Measurements from ENCODE around the gene NME4.

DNA sequence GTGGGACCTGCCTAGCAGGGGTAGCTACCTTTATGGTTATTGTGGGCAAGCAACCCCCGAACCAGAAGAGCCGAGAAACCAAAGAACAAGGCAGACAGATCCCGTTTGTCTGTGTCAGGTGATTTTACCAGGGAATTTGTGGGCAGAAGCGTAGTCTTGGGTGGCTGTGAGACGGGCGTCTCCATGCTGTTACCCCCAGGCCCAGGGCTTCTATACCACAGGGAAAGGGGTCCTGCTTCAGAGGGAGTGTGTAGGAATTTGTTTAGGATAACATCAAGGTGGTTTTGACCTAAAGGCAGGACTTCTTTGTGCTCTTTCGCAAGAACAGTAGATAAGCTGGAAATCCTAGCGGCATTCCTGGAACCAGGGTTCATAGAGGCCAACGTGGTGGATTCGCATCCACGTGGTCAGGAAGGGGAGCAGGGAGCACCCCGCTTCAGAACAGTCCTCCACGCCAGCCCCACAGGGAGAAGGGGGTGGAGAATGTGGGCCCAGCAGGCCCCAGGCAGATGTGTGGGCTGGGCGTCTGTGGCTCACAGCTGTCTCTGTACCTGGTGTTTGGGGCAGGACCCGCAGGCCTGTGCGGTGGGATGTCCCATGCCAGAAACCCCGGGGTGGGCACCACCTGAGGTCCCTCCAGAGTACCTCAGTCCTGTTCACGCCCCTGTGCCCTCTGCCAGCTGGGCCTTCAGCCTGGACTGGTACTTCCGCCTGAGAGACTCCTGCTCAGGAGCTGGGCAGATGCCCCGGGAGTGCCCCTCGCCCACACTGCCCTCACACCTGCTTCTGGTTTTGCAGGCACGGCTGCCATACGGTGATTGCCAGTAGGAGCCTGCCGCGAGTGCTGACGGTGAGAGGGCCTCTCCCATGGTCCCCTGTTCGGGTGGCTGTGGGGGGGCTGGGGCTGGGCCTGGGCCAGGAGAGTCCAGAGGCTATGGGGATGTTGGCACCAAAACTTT, 8.8 kb downstream of the NME4 start:
- TF ChIP-seq, protein P1, sequence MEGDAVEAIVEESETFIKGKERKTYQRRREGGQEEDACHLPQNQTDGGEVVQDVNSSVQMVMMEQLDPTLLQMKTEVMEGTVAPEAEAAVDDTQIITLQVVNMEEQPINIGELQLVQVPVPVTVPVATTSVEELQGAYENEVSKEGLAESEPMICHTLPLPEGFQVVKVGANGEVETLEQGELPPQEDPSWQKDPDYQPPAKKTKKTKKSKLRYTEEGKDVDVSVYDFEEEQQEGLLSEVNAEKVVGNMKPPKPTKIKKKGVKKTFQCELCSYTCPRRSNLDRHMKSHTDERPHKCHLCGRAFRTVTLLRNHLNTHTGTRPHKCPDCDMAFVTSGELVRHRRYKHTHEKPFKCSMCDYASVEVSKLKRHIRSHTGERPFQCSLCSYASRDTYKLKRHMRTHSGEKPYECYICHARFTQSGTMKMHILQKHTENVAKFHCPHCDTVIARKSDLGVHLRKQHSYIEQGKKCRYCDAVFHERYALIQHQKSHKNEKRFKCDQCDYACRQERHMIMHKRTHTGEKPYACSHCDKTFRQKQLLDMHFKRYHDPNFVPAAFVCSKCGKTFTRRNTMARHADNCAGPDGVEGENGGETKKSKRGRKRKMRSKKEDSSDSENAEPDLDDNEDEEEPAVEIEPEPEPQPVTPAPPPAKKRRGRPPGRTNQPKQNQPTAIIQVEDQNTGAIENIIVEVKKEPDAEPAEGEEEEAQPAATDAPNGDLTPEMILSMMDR (IDR thresholded peaks at IDR 0.05; ENCODE audit: low read depth, low read length) = no peak
- no peak for TF ChIP-seq EZH2phosphoT487 (IDR thresholded peaks at IDR 0.05; ENCODE audit: low read depth)
